T-helper 1 cell treated with Interleukin-12 subunit alpha and Interleukin-12 subunit beta and Interleukin-4 antibody, amounts not matched to agents 30 ng/mL and 1 ng/mL, for 36 hours (primary cell): ENCODE data around the gene UBE2D1. TPM values are rescaled to one million over a fixed set of nuclear protein-coding genes. Genes with fewer than 3 reads are reported as not detected.

Experiments used
- intact Hi-C: fragments of 100-400 bp; cut with micrococcal nuclease; formaldehyde crosslinking; loops from one replicate; pipeline ENCODE4 v1.15.1; 2024
- total RNA-seq: library from RNA; stranded (reverse); gene quantifications from 2 replicates; pipeline ENCODE4 v1.2.3, GENCODE V29; 2022

The UBE2D1 gene
- total RNA-seq, 1 donor from 2014 or later, result 18.6 TPM

GRCh38 chr10:58336242-58336641, 1.4 kb downstream of the UBE2D1 start:
- intact Hi-C loops, result loop anchor here (5.0 kb wide), 1 partner anchor 1974 kb away; the partner anchor contains the start of gene ZWINT

GRCh38 chr10:58341422-58341821, 6.6 kb downstream of the UBE2D1 start:
- intact Hi-C loops, result no loop called here

GRCh38 chr10:58341947-58342346, 7.1 kb downstream of the UBE2D1 start:
- intact Hi-C loops, result no loop called here

- intact Hi-C loops, result no loop called here
Observed at GRCh38 chr10:58347967-58348366, 13.2 kb downstream of the UBE2D1 start.

- intact Hi-C loops, result no loop called here
Observed at GRCh38 chr10:58348571-58349033, 13.8 kb downstream of the UBE2D1 start.

GRCh38 chr10:58350023-58350422, 15.2 kb downstream of the UBE2D1 start:
- intact Hi-C loops, result no loop called here

- intact Hi-C loops, result no loop called here
Observed at GRCh38 chr10:58350619-58351323, 16.0 kb downstream of the UBE2D1 start.

- intact Hi-C loops, result loop anchor here (1.0 kb wide), 1 partner anchor 48 kb away; no protein-coding TSS in a partner anchor
Observed at GRCh38 chr10:58351616-58352578, 17.1 kb downstream of the UBE2D1 start.

- intact Hi-C loops, result loop anchor here (1.0 kb wide), 1 partner anchor 47 kb away; no protein-coding TSS in a partner anchor
Observed at GRCh38 chr10:58352956-58353610, 18.3 kb downstream of the UBE2D1 start.

- intact Hi-C loops, result no loop called here
Observed at GRCh38 chr10:58356756-58357155, 21.9 kb downstream of the UBE2D1 start.

GRCh38 chr10:58358314-58358933, 23.6 kb downstream of the UBE2D1 start:
- intact Hi-C loops, result no loop called here

- intact Hi-C loops, result no loop called here
Observed at GRCh38 chr10:58358947-58359346, 24.1 kb downstream of the UBE2D1 start.

GRCh38 chr10:58359541-58359940, 24.7 kb downstream of the UBE2D1 start:
- intact Hi-C loops, result no loop called here

GRCh38 chr10:58360412-58361004, 25.7 kb downstream of the UBE2D1 start:
- intact Hi-C loops, result no loop called here

GRCh38 chr10:58361353-58361752, 26.5 kb downstream of the UBE2D1 start:
- intact Hi-C loops, result no loop called here

GRCh38 chr10:58362027-58362789, 27.4 kb downstream of the UBE2D1 start:
- intact Hi-C loops, result no loop called here

GRCh38 chr10:58367069-58367468, 32.3 kb downstream of the UBE2D1 start:
- intact Hi-C loops, result no loop called here

- intact Hi-C loops, result no loop called here
Observed at GRCh38 chr10:58371473-58371872, 36.7 kb downstream of the UBE2D1 start.

- intact Hi-C loops, result no loop called here
Observed at GRCh38 chr10:58372607-58373441, 38.0 kb downstream of the UBE2D1 start.
